ENCODE results near the gene PIP4K2A.

Gene PIP4K2A

GRCh38 chr10:22634606-22635459 is 79.5 kb downstream of the PIP4K2A start:
- DNase-seq: no peak

GRCh38 chr10:22634093-22634492 is 80.3 kb downstream of the PIP4K2A start:
- DNase-seq: no peak

- no peak for DNase-seq
Observed at GRCh38 chr10:22633528-22633927, 80.8 kb downstream of the PIP4K2A start.

GRCh38 chr10:22633106-22633505 is 81.3 kb downstream of the PIP4K2A start:
- DNase-seq: no peak

- no peak for DNase-seq
Observed at GRCh38 chr10:22631646-22632278, 82.6 kb downstream of the PIP4K2A start.

- DNase-seq: no peak
Observed at GRCh38 chr10:22631185-22631584, 83.2 kb downstream of the PIP4K2A start.

GRCh38 chr10:22630234-22631174 is 83.9 kb downstream of the PIP4K2A start:
- peak; percentile 74 for DNase-seq

- DNase-seq: no peak
Observed at GRCh38 chr10:22629852-22630233, 84.5 kb downstream of the PIP4K2A start.

- no peak for DNase-seq
Observed at GRCh38 chr10:22629126-22629525, 85.3 kb downstream of the PIP4K2A start.

GRCh38 chr10:22628309-22628708 is 86.1 kb downstream of the PIP4K2A start:
- no peak for DNase-seq

GRCh38 chr10:22626784-22627183 is 87.6 kb downstream of the PIP4K2A start:
- DNase-seq: no peak

- no peak for DNase-seq
Observed at GRCh38 chr10:22625516-22626290, 88.7 kb downstream of the PIP4K2A start.

- DNase-seq: no peak
Observed at GRCh38 chr10:22624287-22624738, 90.1 kb downstream of the PIP4K2A start.

GRCh38 chr10:22623633-22624253 is 90.6 kb downstream of the PIP4K2A start:
- no peak for DNase-seq

GRCh38 chr10:22622242-22622806 is 92.1 kb downstream of the PIP4K2A start:
- DNase-seq: no peak

- no peak for DNase-seq
Observed at GRCh38 chr10:22621726-22622125, 92.7 kb downstream of the PIP4K2A start.

- DNase-seq: no peak
Observed at GRCh38 chr10:22620929-22621328, 93.4 kb downstream of the PIP4K2A start.

GRCh38 chr10:22620140-22620857 is 94.1 kb downstream of the PIP4K2A start:
- no peak for DNase-seq

GRCh38 chr10:22619101-22619500 is 95.3 kb downstream of the PIP4K2A start:
- DNase-seq: no peak

GRCh38 chr10:22618078-22618785 is 96.1 kb downstream of the PIP4K2A start:
- DNase-seq: no peak
